Measurements from ENCODE around the gene PAX8.

The PAX8 gene

GRCh38 chr2:113219889-113220641, 58.7 kb downstream of the PAX8 start:
- TF ChIP-seq, protein P1, sequence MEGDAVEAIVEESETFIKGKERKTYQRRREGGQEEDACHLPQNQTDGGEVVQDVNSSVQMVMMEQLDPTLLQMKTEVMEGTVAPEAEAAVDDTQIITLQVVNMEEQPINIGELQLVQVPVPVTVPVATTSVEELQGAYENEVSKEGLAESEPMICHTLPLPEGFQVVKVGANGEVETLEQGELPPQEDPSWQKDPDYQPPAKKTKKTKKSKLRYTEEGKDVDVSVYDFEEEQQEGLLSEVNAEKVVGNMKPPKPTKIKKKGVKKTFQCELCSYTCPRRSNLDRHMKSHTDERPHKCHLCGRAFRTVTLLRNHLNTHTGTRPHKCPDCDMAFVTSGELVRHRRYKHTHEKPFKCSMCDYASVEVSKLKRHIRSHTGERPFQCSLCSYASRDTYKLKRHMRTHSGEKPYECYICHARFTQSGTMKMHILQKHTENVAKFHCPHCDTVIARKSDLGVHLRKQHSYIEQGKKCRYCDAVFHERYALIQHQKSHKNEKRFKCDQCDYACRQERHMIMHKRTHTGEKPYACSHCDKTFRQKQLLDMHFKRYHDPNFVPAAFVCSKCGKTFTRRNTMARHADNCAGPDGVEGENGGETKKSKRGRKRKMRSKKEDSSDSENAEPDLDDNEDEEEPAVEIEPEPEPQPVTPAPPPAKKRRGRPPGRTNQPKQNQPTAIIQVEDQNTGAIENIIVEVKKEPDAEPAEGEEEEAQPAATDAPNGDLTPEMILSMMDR (IDR thresholded peaks at IDR 0.05; ENCODE audit: control insufficient read depth, extremely low read depth, insufficient read depth): no peak
- no peak overlapping the region for H3K4me3 ChIP-seq (ENCODE audit: low read depth, low read length)
- DNase-seq (ENCODE audit: low read depth): no peak

DNA sequence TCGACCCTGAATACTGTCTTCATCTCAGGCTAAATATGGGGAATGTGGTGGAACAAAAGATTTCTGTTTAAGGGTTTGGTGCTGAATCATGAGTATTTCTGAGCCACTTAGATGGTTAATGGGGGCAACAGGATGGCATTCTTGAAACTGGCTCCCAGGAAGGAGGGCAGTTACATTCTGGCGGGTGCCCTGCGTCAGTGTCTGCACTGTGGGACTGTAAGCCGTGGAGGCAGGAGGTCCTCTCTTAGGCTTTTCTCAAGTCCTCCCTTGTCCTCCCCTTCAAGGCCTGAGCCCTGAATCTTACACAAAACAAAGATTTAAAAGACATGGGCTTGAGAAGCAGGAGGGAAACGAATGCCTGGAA, 59.2 kb downstream of the PAX8 start:
- no peak for DNase-seq (ENCODE audit: low read depth)
- TF ChIP-seq, protein P1 (IDR thresholded peaks at IDR 0.05; ENCODE audit: control insufficient read depth, extremely low read depth, insufficient read depth): no peak
- no peak overlapping the region for H3K4me3 ChIP-seq (ENCODE audit: low read depth, low read length)

- H3K4me3 ChIP-seq (ENCODE audit: low read depth, low read length): no peak overlapping the region
- DNase-seq (ENCODE audit: low read depth): no peak
- TF ChIP-seq, protein P1 (IDR thresholded peaks at IDR 0.05; ENCODE audit: control insufficient read depth, extremely low read depth, insufficient read depth): no peak
Observed at GRCh38 chr2:113219092-113219441, 59.7 kb downstream of the PAX8 start.

GRCh38 chr2:113218283-113219091, 60.2 kb downstream of the PAX8 start:
- H3K4me3 ChIP-seq (ENCODE audit: low read depth, low read length): no peak overlapping the region
- no peak for DNase-seq (ENCODE audit: low read depth)
- TF ChIP-seq, protein P1 (IDR thresholded peaks at IDR 0.05; ENCODE audit: control insufficient read depth, extremely low read depth, insufficient read depth): no peak

DNA sequence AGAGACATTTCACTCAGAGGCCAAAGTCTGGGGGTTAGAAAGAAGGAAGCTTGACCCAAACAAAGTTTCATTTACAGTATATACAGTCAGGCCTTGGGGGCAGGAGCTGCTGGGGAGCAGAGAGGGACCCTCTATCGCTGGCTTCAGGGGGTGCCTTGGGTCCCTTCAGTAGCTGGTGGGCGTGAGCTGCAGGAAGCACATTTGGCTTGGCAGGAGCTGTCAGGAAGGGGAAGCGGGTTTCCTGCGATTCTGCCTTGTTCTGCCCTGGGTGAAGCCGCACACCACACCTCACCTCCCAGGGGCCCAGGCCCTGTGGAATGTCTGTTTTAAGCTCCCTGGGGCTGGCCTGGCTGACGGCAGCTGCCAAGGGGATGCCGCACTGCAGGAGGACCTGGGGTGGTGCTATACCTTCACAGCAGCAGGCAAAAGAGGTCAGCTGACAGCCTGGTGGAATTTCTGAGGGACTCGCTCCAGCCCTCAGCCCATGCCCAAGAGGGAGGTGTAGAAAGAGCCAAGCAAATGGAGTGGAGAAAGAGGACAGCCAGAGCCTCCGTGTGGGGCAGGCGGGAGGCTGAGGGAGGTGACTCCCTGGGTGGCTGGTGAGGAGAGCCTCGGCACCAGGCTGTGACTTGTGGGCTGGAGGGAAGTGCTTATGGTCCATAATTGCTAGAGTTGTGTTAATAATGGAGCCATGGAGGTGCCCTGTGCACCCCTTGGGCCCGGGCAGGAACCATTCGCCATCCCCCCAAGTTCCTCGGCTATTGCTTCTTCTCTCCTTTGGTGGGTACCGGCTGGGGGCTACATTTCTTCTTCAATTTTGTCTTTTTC, 61.1 kb downstream of the PAX8 start:
- DNase-seq (ENCODE audit: low read depth): no peak
- TF ChIP-seq, protein P1 (IDR thresholded peaks at IDR 0.05; ENCODE audit: control insufficient read depth, extremely low read depth, insufficient read depth): no peak
- H3K4me3 ChIP-seq (ENCODE audit: low read depth, low read length): no peak overlapping the region

GRCh38 chr2:113216891-113217454, 61.7 kb downstream of the PAX8 start:
- TF ChIP-seq, protein P1 (IDR thresholded peaks at IDR 0.05; ENCODE audit: control insufficient read depth, extremely low read depth, insufficient read depth): no peak
- no peak for DNase-seq (ENCODE audit: low read depth)
- no peak overlapping the region for H3K4me3 ChIP-seq (ENCODE audit: low read depth, low read length)

Measured in LNCaP clone FGC (cell line).